ENCODE results near the gene DPP6. TPM values are rescaled to one million over a fixed set of nuclear protein-coding genes. Genes with fewer than 3 reads are reported as not detected.

DPP6 gene
- total and polyA plus RNA-seq, 2 of the 8 experiments (the other 6 are each of a cell fraction or from before 2014, with no cell fraction given), result 4.7 to 6.8 TPM

DNA sequence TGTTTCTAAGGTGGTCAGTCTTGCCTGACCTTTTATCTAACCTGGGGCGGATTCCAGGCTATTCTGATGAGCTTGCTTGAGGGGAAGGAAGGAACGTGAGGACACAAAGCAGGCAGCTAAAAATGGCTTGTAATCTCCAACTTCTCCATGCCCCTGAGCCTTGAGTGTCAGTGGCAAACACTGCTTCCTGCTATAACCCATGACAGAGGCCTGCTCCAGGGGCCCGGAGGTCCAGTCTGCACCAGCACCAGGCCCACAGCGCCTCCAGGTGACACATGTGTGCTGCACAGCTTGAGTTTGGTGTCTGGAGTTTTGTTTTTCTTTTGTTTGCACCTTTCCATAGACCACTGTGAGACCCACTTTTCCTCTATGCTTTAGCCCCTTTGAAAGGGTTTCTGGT, 742.8 kb downstream of the DPP6 start:
- ChIA-PET POLR2A (ENCODE audit: partially characterized antibody) (no interaction called here), CTCF (ENCODE audit: partially characterized antibody) (interaction anchor here (0.5 to 3.8 kb wide), 18 partner anchors 11 to 365 kb away, joined by 3 to 31 read pairs (median 4); no protein-coding TSS in a partner anchor)
- H3K27me3 ChIP-seq (replicated peaks in 1 of 4; ENCODE audit: control insufficient read depth in 3 of 4, extremely low read depth in 1 of 4, insufficient read depth in 3 of 4, low read length in 3 of 4), result no peaks in the 10 kb centered on the region; a peak in 1 of 7 replicates
- H3K79me2 ChIP-seq (ENCODE audit: control insufficient read depth in 1 of 2, insufficient read depth in 2 of 2, low read length in 2 of 2), result no peaks in the 10 kb centered on the region
- H3K4me1 ChIP-seq (replicated peaks in 1 of 4; ENCODE audit: control insufficient read depth in 3 of 4, insufficient read depth in 4 of 4, low read length in 3 of 4), result peaks cover 0 to 2% (median 0%) of the 10 kb centered on the region in 4 experiments; a peak in 3 of 7 replicates
- H2BK20ac ChIP-seq (ENCODE audit: low read length), result no peak overlapping the region
- no peaks in the 10 kb centered on the region for H3K36me3 ChIP-seq (ENCODE audit: control insufficient read depth in 2 of 4, insufficient read depth in 4 of 4, low read length in 3 of 4)
- no peak for DNase-seq (ENCODE audit: low read depth in 1 of 2, low spot score in 2 of 2)
- H3K9me3 ChIP-seq (ENCODE audit: insufficient read depth in 2 of 2, low read depth in 1 of 2, low read length in 1 of 2), result no peaks in the 10 kb centered on the region
- no peak overlapping the region for H3K4ac ChIP-seq (replicated peaks; ENCODE audit: insufficient read length, low read depth, low read length)
- H2AK5ac ChIP-seq (ENCODE audit: low read depth, low read length), result no peak overlapping the region
- no peaks in the 10 kb centered on the region for H3K79me1 ChIP-seq (ENCODE audit: low read depth, low read length)
- no peak overlapping the region for H2BK5ac ChIP-seq (ENCODE audit: low read depth, low read length)
- no peak for FAIRE-seq
- H4K91ac ChIP-seq (replicated peaks; ENCODE audit: insufficient read length, low read length), result no peak overlapping the region
- H4K8ac ChIP-seq (ENCODE audit: extremely low read depth, insufficient read depth, low read length), result no peak overlapping the region
- H3K9ac ChIP-seq (replicated peaks in 1 of 4; ENCODE audit: extremely low read depth in 1 of 4, low read depth in 3 of 4, low read length in 3 of 4), result no peak overlapping the region
- 73% methylated on average over 4 of the region's 4 CpGs; no CpG with 5 or more reads in 1 of the 2 experiments for WGBS, 2 experiments (ENCODE audit: extremely low coverage in 1 of 2, insufficient coverage in 1 of 2, insufficient read length in 1 of 2, insufficient replicate concordance in 2 of 2, low coverage in 1 of 2, low lambda C conversion rate in 2 of 2, missing lambda C conversion rate in 1 of 2)
- no peak overlapping the region for H2BK12ac ChIP-seq (ENCODE audit: low read depth, low read length)
- no peak overlapping the region for H3K56ac ChIP-seq (replicated peaks; ENCODE audit: insufficient read length, low read depth, low read length)
- no peak overlapping the region for H3K27ac ChIP-seq (ENCODE audit: low read depth, low read length)
- H2AFZ ChIP-seq (ENCODE audit: low read length), result no peak overlapping the region; the same call in 1 of the 2 replicates
- H2BK120ac ChIP-seq (replicated peaks; ENCODE audit: low read depth, low read length), result no peak overlapping the region
- H3K4me3 ChIP-seq (ENCODE audit: extremely low read depth in 1 of 4, insufficient read depth in 2 of 4, low read depth in 3 of 4, low read length in 4 of 4), result no peak overlapping the region
- H3K23me2 ChIP-seq (ENCODE audit: low read depth, low read length), result peaks cover 3% of the 10 kb centered on the region; the same call in 1 of the 2 replicates
- H4K5ac ChIP-seq (ENCODE audit: insufficient read length, low read depth, low read length), result no peak overlapping the region
- no peak overlapping the region; a peak in 1 of 4 replicates for H3K4me2 ChIP-seq (ENCODE audit: insufficient read depth in 1 of 2, low read depth in 2 of 2, low read length in 2 of 2)
- H4K20me1 ChIP-seq (replicated peaks in 1 of 2; ENCODE audit: control insufficient read depth in 1 of 2, insufficient read depth in 2 of 2, low read length in 2 of 2), result no peaks in the 10 kb centered on the region
- no peak overlapping the region for H2BK15ac ChIP-seq (ENCODE audit: low read length)
- no peak overlapping the region for H3K14ac ChIP-seq (ENCODE audit: insufficient read length)
- H3K18ac ChIP-seq (ENCODE audit: extremely low read depth, low read length), result no peak overlapping the region
- H3K23ac ChIP-seq (ENCODE audit: insufficient read length), result no peak overlapping the region
- TF ChIP-seq FOSL1 (IDR thresholded peaks at IDR 0.05; ENCODE audit: insufficient read depth, low read depth, low read length), result no peak
- no peak for TF ChIP-seq ZNF274 (IDR thresholded peaks at IDR 0.05; ENCODE audit: borderline replicate concordance, extremely low read depth, low read length)
- TF ChIP-seq ASH2L (IDR thresholded peaks at IDR 0.05; ENCODE audit: low read length), result no peak
- TF ChIP-seq POLR2AphosphoS5 (IDR thresholded peaks at IDR 0.05; ENCODE audit: low read depth, low read length), result no peak
- peak; percentile 64 to 72 for TF ChIP-seq RAD21 (IDR thresholded peaks at IDR 0.05 in 1 of 2, conservative IDR thresholded peaks at IDR 0.05 in 1 of 2; ENCODE audit: low read depth in 2 of 2, low read length in 2 of 2)
- no peak for TF ChIP-seq NRF1 (IDR thresholded peaks at IDR 0.05; ENCODE audit: low read depth, low read length)
- peak; percentile 52 to 70 (median 62) for TF ChIP-seq CTCF (IDR thresholded peaks at IDR 0.05; ENCODE audit: control extremely low read depth in 1 of 3, insufficient read depth in 1 of 3, low read depth in 1 of 3, low read length in 3 of 3)
- no peak for TF ChIP-seq BRCA1 (IDR thresholded peaks at IDR 0.05; ENCODE audit: low read depth, low read length)
- TF ChIP-seq KDM4A (IDR thresholded peaks at IDR 0.05; ENCODE audit: low read depth, low read length, severe bottlenecking), result no peak
- TF ChIP-seq RFX5 (IDR thresholded peaks at IDR 0.05; ENCODE audit: borderline replicate concordance, low read depth, low read length), result no peak
- TF ChIP-seq RXRA (IDR thresholded peaks at IDR 0.05; ENCODE audit: insufficient read depth, low read depth, low read length), result no peak
